Lung (tissue), 12 donors: ENCODE data around the gene ADAT1. TPM values are rescaled to one million over a fixed set of nuclear protein-coding genes. Genes with fewer than 3 reads are reported as not detected.

Experiments used
- ATAC-seq: fragments of 200-7000 bp; cut with Tn5 transposase; one replicate; pipeline ENCODE4 v1.9.1; 2020; ENCODE audit warnings: moderate number of reproducible peaks; ENCODE audit not compliant: insufficient read depth, low FRiP score
- DNase-seq, 3 donors: peaks; one replicate each; pipeline ENCODE4 v3.0.0-alpha.2; 2013 to 2017
- H3K27ac ChIP-seq, 2 donors: one replicate each; pipeline ENCODE4 v1.5.1; 2013; ENCODE audit warnings: mild to moderate bottlenecking in 2 of 2, moderate library complexity in 2 of 2, control low read depth in 1 of 2, inconsistent platforms in 1 of 2, low read depth in 1 of 2, low read length in 1 of 2
- H3K27me3 ChIP-seq, 3 donors: one replicate each; pipeline ENCODE4 v1.5.1; 2013; ENCODE audit warnings: low read length in 2 of 3; ENCODE audit not compliant: control insufficient read depth in 3 of 3, insufficient read depth in 3 of 3
- H3K36me3 ChIP-seq, 4 donors: one replicate each; pipeline ENCODE4 v1.5.1; 2013; ENCODE audit warnings: low read length in 4 of 4, mild to moderate bottlenecking in 1 of 4, moderate library complexity in 1 of 4; ENCODE audit not compliant: control insufficient read depth in 4 of 4, insufficient read depth in 4 of 4
- H3K4me1 ChIP-seq, 5 donors: one replicate each; pipeline ENCODE4 v1.5.1; 2013; ENCODE audit warnings: low read length in 5 of 5, mild to moderate bottlenecking in 2 of 5, moderate library complexity in 1 of 5; ENCODE audit not compliant: control insufficient read depth in 5 of 5, insufficient read depth in 5 of 5
- H3K4me3 ChIP-seq: one replicate; pipeline ENCODE4 v1.5.1; 2013; ENCODE audit warnings: mild to moderate bottlenecking, control low read depth, moderate library complexity
- H3K9ac ChIP-seq, 2 donors: one replicate each; pipeline ENCODE4 v1.5.1; 2013; ENCODE audit warnings: low read length in 2 of 2, control low read depth in 1 of 2; ENCODE audit not compliant: insufficient read depth in 1 of 2
- H3K9me3 ChIP-seq, 4 donors: one replicate each; pipeline ENCODE4 v1.5.1; 2013; ENCODE audit warnings: low read length in 3 of 4, mild to moderate bottlenecking in 1 of 4, moderate library complexity in 1 of 4; ENCODE audit not compliant: control insufficient read depth in 4 of 4, insufficient read depth in 3 of 4
- WGBS, 2 donors: extraction: QIAGEN DNeasy Blood & Tissue Kit; methylation state at CpG; one replicate each; pipeline ENCODE4 v1.1.7; 2013; 5-methylcytosine and 5-hydroxymethylcytosine counted together
- polyA plus RNA-seq, 2 donors: library from polyadenylated mRNA; stranded (reverse); fragments of 200-250 nt; gene quantifications; one replicate each; pipeline ENCODE4 v1.2.1, GENCODE V29; 2013
- total RNA-seq, 2 donors: library from RNA; depleted of rRNA in 1 of 2; stranded (reverse); fragments of >200 nt in 1 of 2; gene quantifications; one replicate each; pipeline ENCODE4 v1.2.1, GENCODE V29; 2014 to 2021
- TF ChIP-seq, protein P1 (sequence below): IDR thresholded peaks from 2 replicates; pipeline ENCODE4 v1.5.1; 2012; ENCODE audit warnings: mild to moderate bottlenecking; ENCODE audit errors: control extremely low read depth, extremely low read depth
- donor health status: control.
- donor health status: control.
- donor health status: Bipolar disorder and iron deficiency.
- donor health status: healthy.
- donor health status: DM: yes; HTN: yes; CAD: no.

Gene ADAT1
- total and polyA plus RNA-seq, 4 donors = 14.2 to 52.6 (median 39.3) TPM

DNA sequence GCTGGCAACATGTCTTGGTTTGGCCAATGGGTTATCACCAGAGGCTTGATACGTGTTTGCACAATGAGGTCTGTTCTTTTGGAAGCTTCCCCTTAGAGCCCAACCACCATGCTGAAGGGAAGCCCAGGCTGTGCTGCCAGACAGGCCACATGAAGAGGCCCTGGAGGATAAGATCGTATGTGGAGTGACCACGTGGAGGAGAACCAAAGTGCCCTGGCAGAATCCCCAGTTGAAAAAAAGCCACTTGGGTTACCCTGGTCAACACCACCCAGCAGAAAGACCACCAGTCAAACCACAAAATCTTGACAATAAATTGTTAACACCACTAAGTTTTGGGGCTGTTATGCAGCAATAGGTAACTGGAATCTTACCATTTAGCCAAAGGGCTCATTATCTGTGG lies 7.0 kb upstream of the ADAT1 start:
- Histone ChIP-seq H3K4me3 (no peak overlapping the region), H3K27ac (no peak overlapping the region), H3K36me3 (peaks cover 54 to 61% (median 55%) of the 10 kb centered on the region in 4 donors), H3K9me3 (no peaks in the 10 kb centered on the region), H3K4me1 (no peaks in the 10 kb centered on the region), H3K27me3 (no peaks in the 10 kb centered on the region), H3K9ac (no peak overlapping the region)
- WGBS, 2 donors = 76 to 88% methylated on average over 3 of the region's 3 CpGs
- TF ChIP-seq, protein P1, sequence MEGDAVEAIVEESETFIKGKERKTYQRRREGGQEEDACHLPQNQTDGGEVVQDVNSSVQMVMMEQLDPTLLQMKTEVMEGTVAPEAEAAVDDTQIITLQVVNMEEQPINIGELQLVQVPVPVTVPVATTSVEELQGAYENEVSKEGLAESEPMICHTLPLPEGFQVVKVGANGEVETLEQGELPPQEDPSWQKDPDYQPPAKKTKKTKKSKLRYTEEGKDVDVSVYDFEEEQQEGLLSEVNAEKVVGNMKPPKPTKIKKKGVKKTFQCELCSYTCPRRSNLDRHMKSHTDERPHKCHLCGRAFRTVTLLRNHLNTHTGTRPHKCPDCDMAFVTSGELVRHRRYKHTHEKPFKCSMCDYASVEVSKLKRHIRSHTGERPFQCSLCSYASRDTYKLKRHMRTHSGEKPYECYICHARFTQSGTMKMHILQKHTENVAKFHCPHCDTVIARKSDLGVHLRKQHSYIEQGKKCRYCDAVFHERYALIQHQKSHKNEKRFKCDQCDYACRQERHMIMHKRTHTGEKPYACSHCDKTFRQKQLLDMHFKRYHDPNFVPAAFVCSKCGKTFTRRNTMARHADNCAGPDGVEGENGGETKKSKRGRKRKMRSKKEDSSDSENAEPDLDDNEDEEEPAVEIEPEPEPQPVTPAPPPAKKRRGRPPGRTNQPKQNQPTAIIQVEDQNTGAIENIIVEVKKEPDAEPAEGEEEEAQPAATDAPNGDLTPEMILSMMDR = no peak
- DNase-seq (no peak), ATAC-seq (no peak)

DNA sequence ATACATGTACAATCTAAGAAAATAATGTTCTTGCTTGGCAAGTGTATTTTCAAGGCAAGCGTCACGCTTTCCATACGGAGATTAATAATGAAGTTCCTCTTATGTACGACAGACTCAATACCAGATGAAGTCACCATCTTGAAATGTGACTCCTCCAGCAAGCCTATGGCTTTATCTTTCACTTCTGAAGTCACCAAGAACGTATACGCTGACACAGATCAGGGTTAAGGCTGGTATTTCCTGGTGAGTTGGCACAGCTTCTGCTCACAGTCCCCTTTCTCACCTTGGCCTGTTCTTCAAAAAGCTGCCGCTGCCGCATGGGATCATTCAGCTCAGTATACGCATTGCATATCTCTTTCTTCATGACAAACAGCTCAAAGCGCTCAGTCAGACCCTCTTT lies 6.1 kb upstream of the ADAT1 start:
- no peak for ATAC-seq
- TF ChIP-seq, protein P1 = no peak
- 95 to 96% methylated on average over 10 of the region's 10 CpGs for WGBS, 2 donors
- Histone ChIP-seq H3K4me3 (no peak overlapping the region), H3K27ac (no peak overlapping the region), H3K9ac (no peak overlapping the region), H3K36me3 (peaks cover 48 to 59% (median 53%) of the 10 kb centered on the region in 4 donors), H3K27me3 (no peaks in the 10 kb centered on the region), H3K9me3 (no peaks in the 10 kb centered on the region), H3K4me1 (no peaks in the 10 kb centered on the region)
- DNase-seq = no peak

DNA sequence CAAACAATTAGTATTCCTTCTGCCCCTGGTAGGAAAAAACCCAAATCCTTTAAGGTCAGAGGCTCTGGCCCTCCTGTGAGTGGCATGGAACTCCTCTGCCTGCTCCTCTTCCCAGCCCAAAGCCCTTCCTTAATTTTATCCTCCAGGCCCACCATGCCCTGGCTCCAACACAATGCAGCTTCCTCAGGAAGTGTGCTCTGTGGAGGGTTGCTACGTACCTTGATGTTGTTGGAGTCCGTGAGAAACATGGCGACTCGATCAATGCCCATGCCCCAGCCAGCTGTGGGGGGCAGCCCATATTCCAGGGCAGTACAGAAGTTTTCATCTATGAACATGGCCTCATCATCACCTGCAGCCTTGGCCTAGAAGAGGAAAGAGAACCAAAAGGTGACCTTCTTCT lies 5.3 kb upstream of the ADAT1 start:
- H3K27ac ChIP-seq = no peak overlapping the region

More for the DNA sequence above, 5.3 kb upstream of the ADAT1 start:
- TF ChIP-seq, protein P1 = no peak
- DNase-seq (no peak), ATAC-seq (no peak)
- H3K4me1 ChIP-seq = no peaks in the 10 kb centered on the region
- no peaks in the 10 kb centered on the region for H3K27me3 ChIP-seq
- no peak overlapping the region for H3K9ac ChIP-seq
- WGBS, 2 donors = 54 to 72% methylated on average over 4 of the region's 4 CpGs
- H3K4me3 ChIP-seq = no peak overlapping the region
- H3K9me3 ChIP-seq = no peaks in the 10 kb centered on the region
- H3K36me3 ChIP-seq = peaks cover 42 to 55% (median 47%) of the 10 kb centered on the region in 4 donors
